Measurements from ENCODE around the gene FGF22. TPM values are rescaled to one million over a fixed set of nuclear protein-coding genes. Genes with fewer than 3 reads are reported as not detected.
A peak's percentile ranks its signal among the peaks of the same experiment; 100 is the strongest.
"Not testable (repeated sequence)": the region's sequence is repeated elsewhere in the genome, so short reads cannot be mapped to it uniquely, and the experiment has no call there.

FGF22 gene
- total and polyA plus RNA-seq, 2 of the 13 experiments (the other 11 are each of a cell fraction or from before 2014, with no cell fraction given): 0.24 TPM; not detected in 1

- H4K20me1 ChIP-seq (ENCODE audit: insufficient read depth, low read length); H3K4me1 ChIP-seq (ENCODE audit: insufficient read depth, low read length); H3K27ac ChIP-seq (ENCODE audit: extremely low read length, insufficient read depth, low read length); H3K36me3 ChIP-seq (replicated peaks in 1 of 2; ENCODE audit: control insufficient read depth in 1 of 2, insufficient read depth in 2 of 2, low read length in 2 of 2); DNase-seq (ENCODE audit: low spot score); ATAC-seq; H3K9ac ChIP-seq (ENCODE audit: insufficient read depth, low read depth, low read length); H3K79me2 ChIP-seq (ENCODE audit: insufficient read depth, low read length); H2AFZ ChIP-seq (ENCODE audit: low read length); in situ Hi-C loops (cut with HindIII; ENCODE audit: extremely low pct_ligation_motif_present, low pct_unique_long_range_greater_than_20kb); H3K27me3 ChIP-seq (ENCODE audit: control insufficient read depth in 1 of 2, insufficient read depth in 2 of 2, low read length in 2 of 2); intact Hi-C loops (cut with micrococcal nuclease; ENCODE audit: unreplicated experiment); BruUV-seq (replicated peaks); H3K4me2 ChIP-seq (ENCODE audit: low read depth, low read length); H3K4me3 ChIP-seq (replicated peaks in 1 of 3; ENCODE audit: insufficient read depth in 1 of 3, low read depth in 2 of 3, low read length in 3 of 3); POLR2A ChIA-PET; H3K9me3 ChIP-seq (ENCODE audit: low read length); FAIRE-seq: not testable (repeated sequence)
- CTCF ChIA-PET (ENCODE audit: low intra/inter-chr PET ratio, low total read pairs): interaction anchor here (1.7 to 2.9 kb wide), 2 partner anchors 17 to 54 kb away, joined by 9 to 23 read pairs; no protein-coding TSS in a partner anchor
- WGBS (ENCODE audit: low lambda C conversion rate): 68% methylated on average over 20 of the region's 20 CpGs
- peak; percentile 62; the same call in 1 of the 2 replicates for TF ChIP-seq ZBTB33 (CRISPR knock-in tag; IDR thresholded peaks at IDR 0.05)
Measured at GRCh38 chr19:603779-604178, 35.9 kb upstream of the FGF22 start.

DNA sequence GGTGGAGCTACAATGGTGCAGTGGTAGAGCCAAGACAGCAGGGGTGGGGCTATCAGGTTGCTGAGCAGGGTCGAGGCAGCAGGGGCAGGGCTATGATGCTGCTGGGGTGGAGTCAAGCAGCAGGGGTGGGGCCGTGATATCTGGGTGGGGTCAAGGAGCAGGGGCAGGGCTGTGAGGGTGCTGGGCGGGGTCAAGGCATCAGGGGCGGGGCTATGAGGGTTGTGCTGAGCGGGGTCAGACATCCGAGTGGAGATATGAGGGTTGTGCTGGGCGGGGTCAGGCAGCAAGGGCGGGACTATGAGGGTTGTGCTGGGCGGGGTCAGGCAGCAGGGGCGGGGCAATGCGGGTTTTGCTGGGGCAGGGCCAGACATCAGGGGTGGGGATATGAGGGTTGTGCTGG lies 35.3 kb upstream of the FGF22 start:
- ATAC-seq (no peak), DNase-seq (ENCODE audit: low spot score) (no peak), FAIRE-seq (no peak)
- ChIA-PET CTCF (ENCODE audit: low intra/inter-chr PET ratio, low total read pairs) (interaction anchor here (1.3 to 2.9 kb wide), 3 partner anchors 17 to 54 kb away, joined by 9 to 23 read pairs (median 9); no protein-coding TSS in a partner anchor), POLR2A (no interaction called here)
- Histone ChIP-seq H3K4me2 (ENCODE audit: low read depth, low read length) (no peak overlapping the region), H3K4me1 (ENCODE audit: insufficient read depth, low read length) (no peaks in the 10 kb centered on the region), H3K36me3 (replicated peaks in 1 of 2; ENCODE audit: control insufficient read depth in 1 of 2, insufficient read depth in 2 of 2, low read length in 2 of 2) (no peaks in the 10 kb centered on the region), H2AFZ (ENCODE audit: low read length) (no peak overlapping the region), H3K27ac (ENCODE audit: extremely low read length, insufficient read depth, low read length) (no peak overlapping the region), H3K79me2 (ENCODE audit: insufficient read depth, low read length) (no peaks in the 10 kb centered on the region), H4K20me1 (ENCODE audit: insufficient read depth, low read length) (no peaks in the 10 kb centered on the region), H3K4me3 (replicated peaks in 1 of 3; ENCODE audit: insufficient read depth in 1 of 3, low read depth in 2 of 3, low read length in 3 of 3) (no peak overlapping the region), H3K27me3 (ENCODE audit: control insufficient read depth in 1 of 2, insufficient read depth in 2 of 2, low read length in 2 of 2) (peaks cover 0 to 7% of the 10 kb centered on the region in 2 experiments; a peak in 1 of 5 replicates), H3K9me3 (ENCODE audit: low read length) (no peaks in the 10 kb centered on the region), H3K9ac (ENCODE audit: insufficient read depth, low read depth, low read length) (no peak overlapping the region)
- WGBS (ENCODE audit: low lambda C conversion rate): 31% methylated on average over 11 of the region's 11 CpGs
- no TSS peak for BruUV-seq (replicated peaks)
- intact Hi-C loops (cut with micrococcal nuclease; ENCODE audit: unreplicated experiment) (no loop called here), in situ Hi-C loops (cut with HindIII; ENCODE audit: extremely low pct_ligation_motif_present, low pct_unique_long_range_greater_than_20kb) (no loop called here)
- TF ChIP-seq ZNF367 (CRISPR knock-in tag; IDR thresholded peaks at IDR 0.05; ENCODE audit: borderline replicate concordance) (no peak), ZNF24 (IDR thresholded peaks at IDR 0.05) (no peak), ZNF101 (CRISPR knock-in tag; IDR thresholded peaks at IDR 0.05; ENCODE audit: borderline replicate concordance, low read depth) (no peak), FOXO1 (CRISPR knock-in tag; IDR thresholded peaks at IDR 0.05) (no peak), HNF1A (IDR thresholded peaks at IDR 0.05; ENCODE audit: low read depth) (no peak), HNF1A (CRISPR knock-in tag; IDR thresholded peaks at IDR 0.05; ENCODE audit: borderline replicate concordance) (no peak), TMF1 (CRISPR knock-in tag; IDR thresholded peaks at IDR 0.05; ENCODE audit: low read depth) (no peak), ZNF451 (CRISPR knock-in tag; IDR thresholded peaks at IDR 0.05) (no peak), EEA1 (CRISPR knock-in tag; IDR thresholded peaks at IDR 0.05; ENCODE audit: borderline replicate concordance) (no peak), ZNF7 (CRISPR knock-in tag; IDR thresholded peaks at IDR 0.05) (no peak)
- TF ChIP-seq, protein P1, sequence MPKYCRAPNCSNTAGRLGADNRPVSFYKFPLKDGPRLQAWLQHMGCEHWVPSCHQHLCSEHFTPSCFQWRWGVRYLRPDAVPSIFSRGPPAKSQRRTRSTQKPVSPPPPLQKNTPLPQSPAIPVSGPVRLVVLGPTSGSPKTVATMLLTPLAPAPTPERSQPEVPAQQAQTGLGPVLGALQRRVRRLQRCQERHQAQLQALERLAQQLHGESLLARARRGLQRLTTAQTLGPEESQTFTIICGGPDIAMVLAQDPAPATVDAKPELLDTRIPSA (CRISPR knock-in tag; IDR thresholded peaks at IDR 0.05; ENCODE audit: borderline replicate concordance): no peak
